Neural crest cell (in vitro differentiated cells): Measurements from ENCODE around the gene ZFY. TPM values are rescaled to one million over a fixed set of nuclear protein-coding genes. Genes with fewer than 3 reads are reported as not detected.
"Not testable (repeated sequence)": the region's sequence is repeated elsewhere in the genome, so short reads cannot be mapped to it uniquely, and the experiment has no call there.

Experiments used
- DNase-seq: peaks from one replicate; pipeline ENCODE4 v3.0.0; 2021; ENCODE audit warnings: low read depth, mixed read lengths, low spot score
- H3K27ac Mint-ChIP-seq: one replicate; pipeline ENCODE4 v1.8.0; 2021; ENCODE audit warnings: mild to moderate bottlenecking, mixed read lengths; ENCODE audit not compliant: unreplicated experiment
- H3K27me3 Mint-ChIP-seq: 2 replicates; pipeline ENCODE4 v1.8.0; 2021; ENCODE audit warnings: low read depth, mild to moderate bottlenecking, mixed read lengths
- H3K36me3 Mint-ChIP-seq: 2 replicates; pipeline ENCODE4 v1.8.0; 2021; ENCODE audit warnings: low read depth, mild to moderate bottlenecking, mixed read lengths
- H3K4me1 Mint-ChIP-seq: 2 replicates; pipeline ENCODE4 v1.8.0; 2021; ENCODE audit warnings: mixed read lengths
- H3K4me3 Mint-ChIP-seq: one replicate; pipeline ENCODE4 v1.8.0; 2021; ENCODE audit warnings: mild to moderate bottlenecking, mixed read lengths
- H3K9me3 Mint-ChIP-seq: 2 replicates; pipeline ENCODE4 v1.8.0; 2021; ENCODE audit warnings: mixed read lengths
- total RNA-seq: library from RNA; stranded (reverse); gene quantifications from 2 replicates; pipeline ENCODE4 v1.2.1, GENCODE V29; 2021
- TF ChIP-seq, protein P1 (sequence below): fragments of 200-600 bp; sonication (generic); conservative IDR thresholded peaks from 2 replicates; pipeline ENCODE4 v1.5.0; 2021; ENCODE audit warnings: antibody characterized with exemption, mild to moderate bottlenecking

The ZFY gene
- total RNA-seq, 1 donor from 2014 or later, result not detected

GRCh38 chrY:2972708-2973107 lies 37.5 kb downstream of the ZFY start:
- DNase-seq, result no peak
- Mint-ChIP-seq H3K27me3 (no peaks in the 10 kb centered on the region), H3K4me3 (no peak overlapping the region), H3K27ac (no peak overlapping the region), H3K36me3 (no peaks in the 10 kb centered on the region), H3K4me1 (no peaks in the 10 kb centered on the region), H3K9me3 (no peaks in the 10 kb centered on the region)
- TF ChIP-seq, protein P1, sequence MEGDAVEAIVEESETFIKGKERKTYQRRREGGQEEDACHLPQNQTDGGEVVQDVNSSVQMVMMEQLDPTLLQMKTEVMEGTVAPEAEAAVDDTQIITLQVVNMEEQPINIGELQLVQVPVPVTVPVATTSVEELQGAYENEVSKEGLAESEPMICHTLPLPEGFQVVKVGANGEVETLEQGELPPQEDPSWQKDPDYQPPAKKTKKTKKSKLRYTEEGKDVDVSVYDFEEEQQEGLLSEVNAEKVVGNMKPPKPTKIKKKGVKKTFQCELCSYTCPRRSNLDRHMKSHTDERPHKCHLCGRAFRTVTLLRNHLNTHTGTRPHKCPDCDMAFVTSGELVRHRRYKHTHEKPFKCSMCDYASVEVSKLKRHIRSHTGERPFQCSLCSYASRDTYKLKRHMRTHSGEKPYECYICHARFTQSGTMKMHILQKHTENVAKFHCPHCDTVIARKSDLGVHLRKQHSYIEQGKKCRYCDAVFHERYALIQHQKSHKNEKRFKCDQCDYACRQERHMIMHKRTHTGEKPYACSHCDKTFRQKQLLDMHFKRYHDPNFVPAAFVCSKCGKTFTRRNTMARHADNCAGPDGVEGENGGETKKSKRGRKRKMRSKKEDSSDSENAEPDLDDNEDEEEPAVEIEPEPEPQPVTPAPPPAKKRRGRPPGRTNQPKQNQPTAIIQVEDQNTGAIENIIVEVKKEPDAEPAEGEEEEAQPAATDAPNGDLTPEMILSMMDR, result no peak

GRCh38 chrY:2973110-2973751 lies 38.0 kb downstream of the ZFY start:
- Mint-ChIP-seq H3K27me3 (no peaks in the 10 kb centered on the region), H3K27ac (no peak overlapping the region), H3K9me3 (no peaks in the 10 kb centered on the region), H3K4me3 (no peak overlapping the region), H3K4me1 (no peaks in the 10 kb centered on the region), H3K36me3 (no peaks in the 10 kb centered on the region)
- TF ChIP-seq, protein P1, result no peak
- no peak for DNase-seq

DNA sequence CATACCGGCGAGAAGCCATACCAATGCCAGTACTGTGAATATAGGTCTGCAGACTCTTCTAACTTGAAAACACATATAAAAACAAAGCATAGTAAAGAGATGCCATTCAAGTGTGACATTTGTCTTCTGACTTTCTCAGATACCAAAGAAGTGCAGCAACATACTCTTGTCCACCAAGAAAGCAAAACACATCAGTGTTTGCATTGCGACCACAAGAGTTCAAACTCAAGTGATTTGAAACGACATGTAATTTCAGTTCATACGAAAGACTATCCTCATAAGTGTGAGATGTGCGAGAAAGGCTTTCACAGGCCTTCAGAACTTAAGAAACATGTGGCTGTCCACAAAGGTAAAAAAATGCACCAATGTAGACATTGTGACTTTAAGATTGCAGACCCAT lies 44.1 kb downstream of the ZFY start:
- Mint-ChIP-seq H3K27ac (no peak overlapping the region), H3K4me1 (no peaks in the 10 kb centered on the region), H3K9me3 (no peaks in the 10 kb centered on the region), H3K27me3 (no peaks in the 10 kb centered on the region), H3K4me3 (no peak overlapping the region), H3K36me3 (no peaks in the 10 kb centered on the region)
- DNase-seq, result no peak
- TF ChIP-seq, protein P1, result no peak

DNA sequence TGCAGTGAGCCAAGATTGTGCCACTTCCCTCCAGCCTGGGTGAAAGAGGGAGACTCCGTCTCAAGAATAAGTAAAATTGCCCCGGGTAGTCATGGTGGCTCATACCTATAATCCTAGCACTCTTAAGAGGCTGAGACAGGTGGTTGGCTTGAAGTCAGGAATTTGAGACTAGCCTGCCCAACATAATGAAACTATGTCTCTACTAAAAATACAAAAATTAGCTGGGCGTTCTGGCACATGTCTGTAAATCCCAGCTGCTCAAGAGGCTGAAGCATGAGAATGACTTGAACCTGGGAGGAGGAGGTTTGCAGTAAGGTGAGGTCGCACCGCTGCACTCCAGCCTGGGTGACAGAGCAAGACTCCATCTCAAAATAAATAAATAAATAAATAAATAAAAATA lies 49.3 kb downstream of the ZFY start:
- Mint-ChIP-seq H3K4me3 (no peak overlapping the region), H3K36me3 (no peaks in the 10 kb centered on the region), H3K4me1 (no peaks in the 10 kb centered on the region), H3K9me3 (no peaks in the 10 kb centered on the region), H3K27ac (no peak overlapping the region), H3K27me3 (no peaks in the 10 kb centered on the region)
- no peak for DNase-seq
- TF ChIP-seq, protein P1, result no peak

- H3K4me1 Mint-ChIP-seq, H3K27ac Mint-ChIP-seq, H3K27me3 Mint-ChIP-seq, DNase-seq, H3K4me3 Mint-ChIP-seq, H3K36me3 Mint-ChIP-seq, H3K9me3 Mint-ChIP-seq: not testable (repeated sequence)
Measured at GRCh38 chrY:2987178-2987577, 52.0 kb downstream of the ZFY start.

- H3K27ac Mint-ChIP-seq, H3K4me3 Mint-ChIP-seq, H3K36me3 Mint-ChIP-seq, DNase-seq, H3K4me1 Mint-ChIP-seq, H3K9me3 Mint-ChIP-seq, H3K27me3 Mint-ChIP-seq: not testable (repeated sequence)
Measured at GRCh38 chrY:2997369-2997768, 62.2 kb downstream of the ZFY start.

DNA sequence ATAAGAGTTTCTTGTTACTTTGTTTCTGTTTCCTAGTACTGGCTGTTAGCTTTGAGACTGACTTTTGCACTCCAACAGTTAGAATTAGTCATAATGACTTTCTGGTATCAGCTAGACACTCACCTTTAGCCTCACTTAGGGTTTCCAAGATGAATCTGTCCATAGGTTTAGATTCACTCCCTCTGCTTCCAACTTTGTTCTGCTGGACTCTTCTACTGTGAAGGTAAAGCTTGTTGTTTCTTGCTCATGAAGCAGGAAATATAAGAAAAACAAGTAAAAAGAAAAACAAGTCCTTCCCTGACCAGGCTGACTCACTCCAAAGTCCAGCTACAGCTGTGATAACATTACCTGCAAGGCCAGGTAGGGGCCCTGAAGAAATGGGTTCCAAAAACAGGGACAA lies 67.0 kb downstream of the ZFY start:
- no peaks in the 10 kb centered on the region for H3K27me3 Mint-ChIP-seq
- no peaks in the 10 kb centered on the region for H3K36me3 Mint-ChIP-seq
- no peak for DNase-seq
- H3K4me3 Mint-ChIP-seq, result no peak overlapping the region
- H3K9me3 Mint-ChIP-seq, result no peaks in the 10 kb centered on the region
- H3K27ac Mint-ChIP-seq, result no peak overlapping the region
- H3K4me1 Mint-ChIP-seq, result no peaks in the 10 kb centered on the region
- TF ChIP-seq, protein P1, result no peak
